Activated CD4-positive, alpha-beta T cell treated with anti-CD3 and anti-CD28 coated beads for 24 hours (primary cell): ENCODE results near the gene OSBPL10.

Experiments used
- DNase-seq, 2 donors: peaks; one replicate each; pipeline ENCODE4 v3.0.0-alpha.2; 2020; ENCODE audit warnings: low read depth in 2 of 2

The OSBPL10 gene

GRCh38 chr3:31922962-31923361 is 58.1 kb downstream of the OSBPL10 start:
- DNase-seq: no peak

- no peak for DNase-seq
These were observed 59.2 kb downstream of the OSBPL10 start for GRCh38 chr3:31921837-31922236.

- DNase-seq: no peak
These were observed 60.8 kb downstream of the OSBPL10 start for GRCh38 chr3:31920310-31920709.

GRCh38 chr3:31919528-31919927 is 61.5 kb downstream of the OSBPL10 start:
- no peak for DNase-seq

- no peak for DNase-seq
These were observed 62.6 kb downstream of the OSBPL10 start for GRCh38 chr3:31918179-31919150.

GRCh38 chr3:31917303-31918005 is 63.6 kb downstream of the OSBPL10 start:
- DNase-seq: no peak

- DNase-seq: no peak
These were observed 69.4 kb downstream of the OSBPL10 start for GRCh38 chr3:31911643-31912042.

- no peak for DNase-seq
These were observed 69.9 kb downstream of the OSBPL10 start for GRCh38 chr3:31911124-31911523.

GRCh38 chr3:31909455-31909854 is 71.6 kb downstream of the OSBPL10 start:
- DNase-seq: no peak

- no peak for DNase-seq
These were observed 72.5 kb downstream of the OSBPL10 start for GRCh38 chr3:31908391-31909097.

GRCh38 chr3:31906182-31906581 is 74.9 kb downstream of the OSBPL10 start:
- no peak for DNase-seq

GRCh38 chr3:31903686-31904431 is 77.2 kb downstream of the OSBPL10 start:
- no peak for DNase-seq

- no peak for DNase-seq
These were observed 80.5 kb downstream of the OSBPL10 start for GRCh38 chr3:31900583-31900982.

GRCh38 chr3:31896648-31897433 is 84.2 kb downstream of the OSBPL10 start:
- DNase-seq: no peak

GRCh38 chr3:31896026-31896425 is 85.0 kb downstream of the OSBPL10 start:
- no peak for DNase-seq

GRCh38 chr3:31895471-31895870 is 85.6 kb downstream of the OSBPL10 start:
- DNase-seq: no peak

- DNase-seq: no peak
These were observed 88.0 kb downstream of the OSBPL10 start for GRCh38 chr3:31892916-31893573.

GRCh38 chr3:31892500-31892899 is 88.6 kb downstream of the OSBPL10 start:
- no peak for DNase-seq

GRCh38 chr3:31891876-31892455 is 89.1 kb downstream of the OSBPL10 start:
- DNase-seq: no peak
